D721Med (cell line): ENCODE data around the gene GFRAL.

Experiments used
- DNase-seq: peaks from one replicate; pipeline ENCODE4 v3.0.0; 2011; ENCODE audit warnings: low spot score; ENCODE audit not compliant: insufficient read length
- FAIRE-seq: peaks from 2 replicates; lab custom pipeline; 2011; peaks lifted over from hg19 to GRCh38; lab: Jason Lieb, UNC
- CTCF ChIP-seq: IDR thresholded peaks from 2 replicates; pipeline ENCODE4 v1.5.1; 2012; ENCODE audit warnings: mild to moderate bottlenecking, control low read depth; ENCODE audit not compliant: insufficient read depth; ENCODE audit errors: missing control alignments

The GFRAL gene

GRCh38 chr6:55448451-55448850, 121.2 kb downstream of the GFRAL start:
- DNase-seq (no peak), FAIRE-seq (no peak)
- TF ChIP-seq CTCF: no peak

- no peak for FAIRE-seq
These were observed 122.0 kb downstream of the GFRAL start for GRCh38 chr6:55449225-55449624.

GRCh38 chr6:55450005-55450404, 122.7 kb downstream of the GFRAL start:
- no peak for FAIRE-seq
- DNase-seq: no peak
- TF ChIP-seq CTCF: no peak

More at GRCh38 chr6:55449225-55449624, 122.0 kb downstream of the GFRAL start:
- no peak for TF ChIP-seq CTCF
- DNase-seq: no peak
